ENCODE results near the gene GABRB2. TPM values are rescaled to one million over a fixed set of nuclear protein-coding genes. Genes with fewer than 3 reads are reported as not detected.
A peak's percentile ranks its signal among the peaks of the same experiment; 100 is the strongest.
"Not testable (repeated sequence)": the region's sequence is repeated elsewhere in the genome, so short reads cannot be mapped to it uniquely, and the experiment has no call there.

GABRB2 gene
- total and polyA plus RNA-seq, 8 donors = 0.05 to 0.41 (median 0.17) TPM; not detected in 3

GRCh38 chr5:161261668-161262323 lies 284.7 kb downstream of the GABRB2 start:
- 61 to 66% methylated on average over 4 of the region's 4 CpGs for WGBS, 2 donors
- ATAC-seq (peak in 2 of 4 donors; percentile 38 to 40), DNase-seq (no peak), FAIRE-seq (no peak)
- H3K27ac ChIP-seq = no peak overlapping the region
- H3K4me1 ChIP-seq = no peaks in the 10 kb centered on the region
- no peaks in the 10 kb centered on the region for H3K27me3 ChIP-seq
- H3K36me3 ChIP-seq = no peaks in the 10 kb centered on the region
- H3K9me3 ChIP-seq = no peaks in the 10 kb centered on the region
- H3K4me3 ChIP-seq = no peak overlapping the region
- no peak for TF ChIP-seq CTCF (IDR thresholded peaks at IDR 0.05)
- intact Hi-C loops (cut with DNase I) = no loop called here

- no peak for DNase-seq
- FAIRE-seq = no peak
- no peaks in the 10 kb centered on the region for H3K9me3 ChIP-seq
- H3K36me3 ChIP-seq = no peaks in the 10 kb centered on the region
- no peak overlapping the region for H3K4me3 ChIP-seq
- ATAC-seq = no peak
- H3K27ac ChIP-seq = no peak overlapping the region
- no peaks in the 10 kb centered on the region for H3K27me3 ChIP-seq
- TF ChIP-seq CTCF (IDR thresholded peaks at IDR 0.05) = no peak
- intact Hi-C loops (cut with DNase I) = no loop called here
- no peaks in the 10 kb centered on the region for H3K4me1 ChIP-seq
Observed at GRCh38 chr5:161258438-161258837, 288.1 kb downstream of the GABRB2 start.

- intact Hi-C loops (cut with DNase I) = no loop called here
- Histone ChIP-seq H3K9me3 (no peaks in the 10 kb centered on the region), H3K27me3 (no peaks in the 10 kb centered on the region), H3K4me1 (no peaks in the 10 kb centered on the region), H3K4me3 (no peak overlapping the region), H3K36me3 (no peaks in the 10 kb centered on the region), H3K27ac (no peak overlapping the region)
- TF ChIP-seq CTCF (IDR thresholded peaks at IDR 0.05) = no peak
- no peak for FAIRE-seq
- ATAC-seq = no peak
- WGBS, 2 donors = 72 to 73% methylated on average over 2 of the region's 2 CpGs
- no peak for DNase-seq
Observed at GRCh38 chr5:161256957-161257356, 289.6 kb downstream of the GABRB2 start.

- H3K9me3 ChIP-seq; FAIRE-seq; H3K27ac ChIP-seq; ATAC-seq; DNase-seq; H3K4me3 ChIP-seq; intact Hi-C loops (cut with DNase I); H3K27me3 ChIP-seq; H3K4me1 ChIP-seq; H3K36me3 ChIP-seq: not testable (repeated sequence)
- WGBS, 2 donors = 19 to 23% methylated on average over 3 of the region's 3 CpGs
Observed at GRCh38 chr5:161252955-161253354, 293.6 kb downstream of the GABRB2 start.

GRCh38 chr5:161246749-161247148 lies 299.8 kb downstream of the GABRB2 start:
- intact Hi-C loops (cut with DNase I) = no loop called here
- Histone ChIP-seq H3K27ac (no peak overlapping the region), H3K36me3 (no peaks in the 10 kb centered on the region), H3K27me3 (no peaks in the 10 kb centered on the region), H3K9me3 (no peaks in the 10 kb centered on the region), H3K4me3 (no peak overlapping the region), H3K4me1 (no peaks in the 10 kb centered on the region)
- TF ChIP-seq CTCF (IDR thresholded peaks at IDR 0.05) = no peak
- WGBS, 2 donors = 80 to 81% methylated on average over 4 of the region's 4 CpGs
- FAIRE-seq = no peak
- DNase-seq = no peak
- no peak for ATAC-seq

GRCh38 chr5:161245846-161246245 lies 300.7 kb downstream of the GABRB2 start:
- H3K4me1 ChIP-seq; FAIRE-seq; H3K27ac ChIP-seq; H3K4me3 ChIP-seq; intact Hi-C loops (cut with DNase I); H3K9me3 ChIP-seq; H3K36me3 ChIP-seq; ATAC-seq; DNase-seq; H3K27me3 ChIP-seq: not testable (repeated sequence)
- 81 to 84% methylated on average over 5 of the region's 5 CpGs for WGBS, 2 donors

Other genes with a start within 250 kb of the GABRB2 start
- gene GABRA6, start 139.0 kb upstream of the GABRB2 start, total RNA-seq = not detected
- not detected for gene GABRA6, start 139.0 kb upstream of the GABRB2 start, polyA plus RNA-seq

Measured in pancreas (tissue), 10 donors.